T-helper 1 cell treated with Interleukin-12 subunit alpha and Interleukin-12 subunit beta and Interleukin-4 antibody, amounts not matched to agents 30 μg/mL and 1 μg/mL, for 36 hours (primary cell): ENCODE measurements around the gene AFG1L.
"Not testable (repeated sequence)": the region's sequence is repeated elsewhere in the genome, so short reads cannot be mapped to it uniquely, and the experiment has no call there.

Source experiments
- H3K27ac Mint-ChIP-seq: one replicate; pipeline ENCODE4 v1.8.0; 2021; ENCODE audit warnings: mild to moderate bottlenecking, mixed read lengths
- H3K27me3 Mint-ChIP-seq: one replicate; pipeline ENCODE4 v1.8.0; 2021; ENCODE audit warnings: low read depth, mixed read lengths
- H3K36me3 Mint-ChIP-seq: one replicate; pipeline ENCODE4 v1.8.0; 2021; ENCODE audit warnings: low read depth, mixed read lengths
- H3K4me1 Mint-ChIP-seq: one replicate; pipeline ENCODE4 v1.8.0; 2021; ENCODE audit warnings: low read depth, mixed read lengths
- H3K4me3 Mint-ChIP-seq: one replicate; pipeline ENCODE4 v1.8.0; 2021; ENCODE audit warnings: mild to moderate bottlenecking, moderate library complexity, mixed read lengths
- H3K9me3 Mint-ChIP-seq: one replicate; pipeline ENCODE4 v1.8.0; 2021; ENCODE audit warnings: mixed read lengths

The AFG1L gene

DNA sequence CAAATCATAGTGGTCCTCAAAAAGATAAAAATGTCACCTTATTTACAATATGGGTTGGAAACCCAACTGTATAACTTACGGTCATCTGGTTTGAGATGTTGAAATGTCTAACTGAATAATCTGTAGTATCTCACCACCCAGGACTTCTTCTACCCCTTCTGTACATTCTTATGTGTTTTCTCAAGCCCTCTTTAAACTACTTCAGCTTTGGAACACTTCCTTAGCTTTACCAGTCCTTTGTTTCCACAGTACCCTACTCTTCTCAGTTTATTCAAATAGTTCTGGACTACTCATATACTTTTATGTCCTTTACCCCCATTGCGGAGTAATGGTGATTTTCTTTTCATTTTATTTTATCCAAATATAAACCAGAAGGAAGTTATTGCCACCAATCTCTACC, 137.3 kb downstream of the AFG1L start:
- Mint-ChIP-seq H3K4me3 (no peak overlapping the region), H3K27ac (no peak overlapping the region), H3K36me3 (no peaks in the 10 kb centered on the region), H3K4me1 (no peaks in the 10 kb centered on the region), H3K9me3 (no peaks in the 10 kb centered on the region), H3K27me3 (peaks cover 16% of the 10 kb centered on the region)

- H3K27ac Mint-ChIP-seq = no peak overlapping the region
- no peaks in the 10 kb centered on the region for H3K36me3 Mint-ChIP-seq
- H3K4me3 Mint-ChIP-seq = no peak overlapping the region
- peaks cover 18% of the 10 kb centered on the region for H3K27me3 Mint-ChIP-seq
- no peaks in the 10 kb centered on the region for H3K4me1 Mint-ChIP-seq
- H3K9me3 Mint-ChIP-seq = no peaks in the 10 kb centered on the region
These were observed 137.9 kb downstream of the AFG1L start for GRCh38 chr6:108432792-108433191.

- no peak overlapping the region for H3K27ac Mint-ChIP-seq
- H3K27me3 Mint-ChIP-seq = peaks cover 32% of the 10 kb centered on the region
- H3K4me1 Mint-ChIP-seq = no peaks in the 10 kb centered on the region
- no peaks in the 10 kb centered on the region for H3K9me3 Mint-ChIP-seq
- H3K4me3 Mint-ChIP-seq = no peak overlapping the region
- H3K36me3 Mint-ChIP-seq = no peaks in the 10 kb centered on the region
These were observed 139.4 kb downstream of the AFG1L start for GRCh38 chr6:108434222-108434621.

GRCh38 chr6:108435391-108435790, 140.5 kb downstream of the AFG1L start:
- Mint-ChIP-seq H3K27me3 (peaks cover 32% of the 10 kb centered on the region), H3K4me3 (no peak overlapping the region), H3K9me3 (no peaks in the 10 kb centered on the region), H3K27ac (no peak overlapping the region), H3K36me3 (no peaks in the 10 kb centered on the region), H3K4me1 (no peaks in the 10 kb centered on the region)

DNA sequence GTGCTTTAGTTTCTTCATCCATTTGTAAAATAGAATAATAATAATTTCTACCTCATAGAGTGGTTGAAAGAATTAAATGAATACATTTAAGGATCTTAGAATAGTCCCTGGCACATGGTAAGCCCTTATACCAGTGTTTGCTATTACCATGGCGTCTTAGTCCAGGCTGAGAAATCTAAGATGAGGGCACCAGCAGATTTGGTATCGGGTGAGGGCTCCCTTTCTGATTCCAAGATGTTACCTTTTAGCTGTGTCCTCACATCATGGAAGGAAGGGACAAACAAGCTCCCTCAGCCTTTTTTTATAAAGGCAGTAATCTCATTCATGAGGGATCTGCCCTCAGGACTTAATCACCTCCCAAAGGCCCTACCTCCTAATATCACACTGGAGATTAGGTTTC, 141.9 kb downstream of the AFG1L start:
- Mint-ChIP-seq H3K4me1 (no peaks in the 10 kb centered on the region), H3K36me3 (no peaks in the 10 kb centered on the region), H3K4me3 (no peak overlapping the region), H3K27ac (no peak overlapping the region), H3K9me3 (no peaks in the 10 kb centered on the region), H3K27me3 (peaks cover 34% of the 10 kb centered on the region)

DNA sequence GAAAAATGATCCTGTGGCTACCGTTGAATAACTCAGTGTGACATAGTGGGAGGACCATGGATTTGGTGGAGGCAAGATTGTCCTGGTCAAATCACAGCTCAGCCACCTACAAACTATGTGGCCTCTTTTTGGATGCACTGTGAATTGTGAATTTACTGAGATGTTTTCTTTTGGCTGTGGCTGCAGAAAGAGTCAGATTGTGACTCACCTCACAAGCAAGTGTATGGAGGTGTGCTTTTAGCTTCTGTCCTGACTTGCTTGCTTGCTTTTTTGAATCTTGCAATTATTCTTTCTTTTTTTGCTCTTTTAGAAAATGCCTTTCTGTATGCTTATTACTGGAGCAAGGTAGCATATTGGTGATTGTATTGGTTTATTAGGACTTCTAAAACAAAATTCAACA, 143.0 kb downstream of the AFG1L start:
- Mint-ChIP-seq H3K27me3 (peaks cover 44% of the 10 kb centered on the region), H3K9me3 (no peaks in the 10 kb centered on the region), H3K4me1 (no peaks in the 10 kb centered on the region), H3K27ac (no peak overlapping the region), H3K4me3 (no peak overlapping the region), H3K36me3 (no peaks in the 10 kb centered on the region)

DNA sequence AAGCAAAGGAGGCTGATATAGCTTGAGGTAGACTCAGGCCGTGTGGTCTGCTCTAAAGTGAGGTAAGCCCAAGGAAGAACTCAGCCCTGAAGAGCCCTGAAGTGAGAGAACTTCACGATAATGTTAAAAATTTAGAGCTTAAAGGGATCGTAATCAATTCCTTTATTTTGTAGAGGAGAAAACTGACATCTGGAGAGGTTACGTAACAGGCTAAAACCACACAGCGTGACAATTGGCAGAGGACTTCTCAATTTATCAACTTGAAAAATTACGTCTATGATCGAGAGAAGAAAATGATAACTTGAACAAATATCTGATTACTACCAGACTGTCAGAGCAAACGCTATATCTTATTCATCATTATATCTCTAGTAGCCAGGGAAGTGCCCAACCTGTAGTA, 144.1 kb downstream of the AFG1L start:
- H3K27ac Mint-ChIP-seq = no peak overlapping the region
- H3K36me3 Mint-ChIP-seq = no peaks in the 10 kb centered on the region
- peaks cover 50% of the 10 kb centered on the region for H3K27me3 Mint-ChIP-seq
- H3K4me1 Mint-ChIP-seq = no peaks in the 10 kb centered on the region
- no peaks in the 10 kb centered on the region for H3K9me3 Mint-ChIP-seq
- H3K4me3 Mint-ChIP-seq = no peak overlapping the region

GRCh38 chr6:108441141-108441540, 146.3 kb downstream of the AFG1L start:
- no peaks in the 10 kb centered on the region for H3K36me3 Mint-ChIP-seq
- no peak overlapping the region for H3K27ac Mint-ChIP-seq
- no peak overlapping the region for H3K4me3 Mint-ChIP-seq
- peaks cover 5% of the 10 kb centered on the region for H3K4me1 Mint-ChIP-seq
- H3K27me3 Mint-ChIP-seq = peaks cover 44% of the 10 kb centered on the region
- H3K9me3 Mint-ChIP-seq = no peaks in the 10 kb centered on the region

- no peak overlapping the region for H3K27ac Mint-ChIP-seq
These were observed 148.1 kb downstream of the AFG1L start for GRCh38 chr6:108442770-108443520.

GRCh38 chr6:108446629-108447150, 151.8 kb downstream of the AFG1L start:
- H3K36me3 Mint-ChIP-seq = no peaks in the 10 kb centered on the region
- no peak overlapping the region for H3K27ac Mint-ChIP-seq

More at GRCh38 chr6:108442770-108443520, 148.1 kb downstream of the AFG1L start:
- peaks cover 46% of the 10 kb centered on the region for H3K27me3 Mint-ChIP-seq
- H3K4me1 Mint-ChIP-seq = peaks cover 5% of the 10 kb centered on the region
- no peaks in the 10 kb centered on the region for H3K36me3 Mint-ChIP-seq
- H3K9me3 Mint-ChIP-seq = no peaks in the 10 kb centered on the region
- no peak overlapping the region for H3K4me3 Mint-ChIP-seq

GRCh38 chr6:108448481-108448880, 153.6 kb downstream of the AFG1L start:
- H3K27me3 Mint-ChIP-seq = peaks cover 37% of the 10 kb centered on the region
- no peak overlapping the region for H3K27ac Mint-ChIP-seq

More at GRCh38 chr6:108446629-108447150, 151.8 kb downstream of the AFG1L start:
- H3K4me3 Mint-ChIP-seq = no peak overlapping the region
- H3K9me3 Mint-ChIP-seq = no peaks in the 10 kb centered on the region
- H3K4me1 Mint-ChIP-seq = peaks cover 5% of the 10 kb centered on the region
- H3K27me3 Mint-ChIP-seq = peaks cover 48% of the 10 kb centered on the region

GRCh38 chr6:108449717-108450116, 154.9 kb downstream of the AFG1L start:
- peaks cover 39% of the 10 kb centered on the region for H3K27me3 Mint-ChIP-seq
- H3K27ac Mint-ChIP-seq = not testable (repeated sequence)

More at GRCh38 chr6:108448481-108448880, 153.6 kb downstream of the AFG1L start:
- Mint-ChIP-seq H3K4me1 (peaks cover 5% of the 10 kb centered on the region), H3K36me3 (no peaks in the 10 kb centered on the region), H3K9me3 (no peaks in the 10 kb centered on the region), H3K4me3 (no peak overlapping the region)

DNA sequence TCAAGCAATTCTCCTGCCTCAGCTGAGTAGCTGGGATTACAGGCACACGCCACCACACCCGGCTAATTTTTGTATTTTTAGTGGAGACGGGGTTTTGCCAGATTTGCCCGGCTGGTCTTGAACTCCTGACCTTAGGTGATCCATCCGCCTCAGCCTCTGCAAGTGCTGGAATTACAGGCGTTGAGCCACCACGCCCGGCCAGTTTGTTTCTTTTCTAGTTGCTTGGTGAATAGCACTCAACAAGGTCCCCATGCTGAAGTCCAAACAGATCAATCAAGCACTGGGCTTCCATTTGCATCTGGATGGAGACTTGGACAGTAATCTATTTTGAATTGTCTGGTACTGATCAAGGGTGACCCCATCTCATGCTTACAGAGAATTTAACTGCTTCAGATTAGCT, 157.0 kb downstream of the AFG1L start:
- H3K9me3 Mint-ChIP-seq = no peaks in the 10 kb centered on the region
- no peak overlapping the region for H3K4me3 Mint-ChIP-seq
- no peak overlapping the region for H3K27ac Mint-ChIP-seq
- no peaks in the 10 kb centered on the region for H3K4me1 Mint-ChIP-seq
- H3K36me3 Mint-ChIP-seq = no peaks in the 10 kb centered on the region
- H3K27me3 Mint-ChIP-seq = peaks cover 41% of the 10 kb centered on the region

More at GRCh38 chr6:108449717-108450116, 154.9 kb downstream of the AFG1L start:
- not testable (repeated sequence) for H3K36me3 Mint-ChIP-seq, H3K9me3 Mint-ChIP-seq, H3K4me1 Mint-ChIP-seq, H3K4me3 Mint-ChIP-seq

DNA sequence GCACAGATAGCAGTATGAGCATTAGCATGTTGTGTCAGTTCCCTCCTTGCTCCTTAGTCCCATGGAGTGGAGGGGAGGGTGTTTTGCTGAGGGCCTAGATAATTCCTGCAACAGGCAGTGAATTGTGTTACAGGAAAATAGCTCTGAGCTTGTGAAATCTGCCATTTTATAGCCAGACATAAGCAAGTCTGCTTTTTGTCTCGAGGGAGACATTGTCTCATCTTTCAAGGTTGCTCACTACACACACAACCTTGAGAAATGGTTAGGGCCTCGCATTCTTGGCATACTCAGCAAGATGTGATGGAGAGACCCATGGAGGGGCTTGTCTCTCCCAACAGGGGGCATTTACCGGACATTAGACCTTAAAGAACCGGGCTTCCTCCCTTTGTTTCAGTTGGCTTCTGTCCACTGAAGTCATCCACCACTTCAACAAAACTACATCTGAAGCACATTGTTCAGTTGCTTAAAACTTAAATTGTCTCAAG, 157.9 kb downstream of the AFG1L start:
- H3K36me3 Mint-ChIP-seq = no peaks in the 10 kb centered on the region
- no peaks in the 10 kb centered on the region for H3K9me3 Mint-ChIP-seq
- no peak overlapping the region for H3K27ac Mint-ChIP-seq
- peaks cover 40% of the 10 kb centered on the region for H3K27me3 Mint-ChIP-seq
- no peak overlapping the region for H3K4me3 Mint-ChIP-seq
- H3K4me1 Mint-ChIP-seq = no peaks in the 10 kb centered on the region

DNA sequence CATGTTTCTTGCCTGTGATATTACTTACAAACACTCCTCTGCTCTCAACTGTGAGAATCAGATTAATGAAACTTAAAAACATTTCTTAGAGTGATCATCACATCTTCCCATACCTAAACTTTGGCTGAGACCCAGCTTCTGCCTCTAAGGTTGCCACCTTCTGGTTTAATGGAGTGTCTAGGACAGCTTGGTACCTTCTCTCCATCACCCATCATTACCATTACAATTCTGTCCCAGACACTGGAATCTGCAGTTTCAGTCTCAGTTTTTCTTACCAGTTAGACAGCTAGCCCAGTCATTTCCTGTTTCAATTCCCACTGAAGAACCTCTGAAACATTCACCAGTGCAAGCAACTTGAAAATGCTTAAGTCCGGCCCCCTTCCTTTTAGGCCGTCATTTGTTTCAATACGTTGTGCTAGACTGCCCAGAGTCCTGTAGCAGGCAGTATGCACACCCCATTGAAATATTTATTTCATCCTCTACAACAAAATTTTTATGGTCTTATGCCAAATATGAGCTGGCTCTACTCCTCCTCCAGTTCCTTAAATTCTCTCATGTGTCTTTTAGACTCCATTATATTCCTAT, 158.8 kb downstream of the AFG1L start:
- Mint-ChIP-seq H3K27me3 (peaks cover 44% of the 10 kb centered on the region), H3K36me3 (no peaks in the 10 kb centered on the region), H3K27ac (no peak overlapping the region), H3K4me3 (no peak overlapping the region), H3K9me3 (no peaks in the 10 kb centered on the region), H3K4me1 (no peaks in the 10 kb centered on the region)
